Lung (tissue), 12 donors: ENCODE measurements around the gene MPLKIP. TPM values are rescaled to one million over a fixed set of nuclear protein-coding genes. Genes with fewer than 3 reads are reported as not detected.
"Not testable (repeated sequence)": the region's sequence is repeated elsewhere in the genome, so short reads cannot be mapped to it uniquely, and the experiment has no call there.

Experiments
- ATAC-seq: fragments of 200-7000 bp; cut with Tn5 transposase; one replicate; pipeline ENCODE4 v1.9.1; 2020; ENCODE audit warnings: moderate number of reproducible peaks; ENCODE audit not compliant: insufficient read depth, low FRiP score
- DNase-seq, 3 donors: peaks; one replicate each; pipeline ENCODE4 v3.0.0-alpha.2; 2013 to 2017
- H3K27ac ChIP-seq, 2 donors: one replicate each; pipeline ENCODE4 v1.5.1; 2013; ENCODE audit warnings: mild to moderate bottlenecking in 2 of 2, moderate library complexity in 2 of 2, control low read depth in 1 of 2, inconsistent platforms in 1 of 2, low read depth in 1 of 2, low read length in 1 of 2
- H3K27me3 ChIP-seq, 3 donors: one replicate each; pipeline ENCODE4 v1.5.1; 2013; ENCODE audit warnings: low read length in 2 of 3; ENCODE audit not compliant: control insufficient read depth in 3 of 3, insufficient read depth in 3 of 3
- H3K36me3 ChIP-seq, 4 donors: one replicate each; pipeline ENCODE4 v1.5.1; 2013; ENCODE audit warnings: low read length in 4 of 4, mild to moderate bottlenecking in 1 of 4, moderate library complexity in 1 of 4; ENCODE audit not compliant: control insufficient read depth in 4 of 4, insufficient read depth in 4 of 4
- H3K4me1 ChIP-seq, 5 donors: one replicate each; pipeline ENCODE4 v1.5.1; 2013; ENCODE audit warnings: low read length in 5 of 5, mild to moderate bottlenecking in 2 of 5, moderate library complexity in 1 of 5; ENCODE audit not compliant: control insufficient read depth in 5 of 5, insufficient read depth in 5 of 5
- H3K4me3 ChIP-seq: one replicate; pipeline ENCODE4 v1.5.1; 2013; ENCODE audit warnings: mild to moderate bottlenecking, control low read depth, moderate library complexity
- H3K9ac ChIP-seq, 2 donors: one replicate each; pipeline ENCODE4 v1.5.1; 2013; ENCODE audit warnings: low read length in 2 of 2, control low read depth in 1 of 2; ENCODE audit not compliant: insufficient read depth in 1 of 2
- H3K9me3 ChIP-seq, 4 donors: one replicate each; pipeline ENCODE4 v1.5.1; 2013; ENCODE audit warnings: low read length in 3 of 4, mild to moderate bottlenecking in 1 of 4, moderate library complexity in 1 of 4; ENCODE audit not compliant: control insufficient read depth in 4 of 4, insufficient read depth in 3 of 4
- WGBS, 2 donors: extraction: QIAGEN DNeasy Blood & Tissue Kit; methylation state at CpG; one replicate each; pipeline ENCODE4 v1.1.7; 2013; 5-methylcytosine and 5-hydroxymethylcytosine counted together
- polyA plus RNA-seq, 2 donors: library from polyadenylated mRNA; stranded (reverse); fragments of 200-250 nt; gene quantifications; one replicate each; pipeline ENCODE4 v1.2.1, GENCODE V29; 2013
- total RNA-seq, 2 donors: library from RNA; depleted of rRNA in 1 of 2; stranded (reverse); fragments of >200 nt in 1 of 2; gene quantifications; one replicate each; pipeline ENCODE4 v1.2.1, GENCODE V29; 2014 to 2021
- TF ChIP-seq, protein P1 (sequence below): IDR thresholded peaks from 2 replicates; pipeline ENCODE4 v1.5.1; 2012; ENCODE audit warnings: mild to moderate bottlenecking; ENCODE audit errors: control extremely low read depth, extremely low read depth
- donor health status: control.
- donor health status: control.
- donor health status: Bipolar disorder and iron deficiency.
- donor health status: healthy.
- donor health status: DM: yes; HTN: yes; CAD: no.

MPLKIP gene
- total and polyA plus RNA-seq, 4 donors = 26.3 to 39.3 (median 32.4) TPM

DNA sequence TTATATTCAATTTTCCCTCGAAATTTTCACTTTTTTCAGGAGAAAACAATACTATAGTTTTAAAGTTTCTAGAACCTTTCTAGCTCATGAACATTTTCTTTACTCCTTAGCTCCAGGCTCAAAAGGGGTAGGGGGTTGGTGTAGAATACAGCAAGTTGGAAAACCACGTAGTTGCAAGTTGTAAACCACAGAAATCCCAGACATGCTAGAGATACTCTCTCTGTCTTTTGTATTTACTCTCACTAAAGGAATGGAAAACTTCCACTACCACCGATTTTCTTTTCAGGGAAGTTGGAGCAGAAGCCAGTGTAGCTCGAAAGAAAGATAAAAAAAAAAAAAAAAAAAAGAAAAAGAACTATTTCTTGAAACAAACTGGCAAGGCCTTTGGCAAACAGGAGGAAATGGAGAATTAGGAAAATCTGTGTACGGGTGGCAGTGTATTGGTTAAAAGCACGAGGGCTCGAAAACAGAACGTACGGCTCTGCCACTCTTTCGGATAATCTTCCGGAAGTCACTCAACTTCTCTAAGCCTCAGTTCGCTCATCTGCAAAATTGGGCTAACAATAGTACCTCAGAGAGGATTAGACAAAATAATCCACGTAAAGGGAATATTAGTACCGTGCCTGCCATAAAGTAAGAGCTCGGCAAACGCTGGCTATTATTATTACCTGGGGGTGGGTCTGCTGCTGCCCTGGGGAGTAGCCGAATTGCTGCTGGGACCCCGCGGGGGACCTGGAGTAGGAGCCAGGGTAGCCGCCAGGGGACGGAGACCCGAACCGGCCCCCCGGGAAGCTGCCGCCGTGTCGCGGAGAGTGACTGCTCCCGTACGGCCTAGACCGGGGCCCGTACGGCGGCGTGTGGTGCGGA lies 628 bp downstream of the MPLKIP start:
- peaks cover 0 to 2% (median 0%) of the 10 kb centered on the region in 4 donors for H3K36me3 ChIP-seq
- no peaks in the 10 kb centered on the region for H3K9me3 ChIP-seq
- WGBS, 2 donors = 1 to 2% methylated on average over 30 to 36 of the region's 36 CpGs
- peak overlapping the region; percentile 89 to 93 for H3K27ac ChIP-seq
- DNase-seq (peak in 1 of 3 donors; percentile 25), ATAC-seq (peak; percentile 65)
- TF ChIP-seq, protein P1, sequence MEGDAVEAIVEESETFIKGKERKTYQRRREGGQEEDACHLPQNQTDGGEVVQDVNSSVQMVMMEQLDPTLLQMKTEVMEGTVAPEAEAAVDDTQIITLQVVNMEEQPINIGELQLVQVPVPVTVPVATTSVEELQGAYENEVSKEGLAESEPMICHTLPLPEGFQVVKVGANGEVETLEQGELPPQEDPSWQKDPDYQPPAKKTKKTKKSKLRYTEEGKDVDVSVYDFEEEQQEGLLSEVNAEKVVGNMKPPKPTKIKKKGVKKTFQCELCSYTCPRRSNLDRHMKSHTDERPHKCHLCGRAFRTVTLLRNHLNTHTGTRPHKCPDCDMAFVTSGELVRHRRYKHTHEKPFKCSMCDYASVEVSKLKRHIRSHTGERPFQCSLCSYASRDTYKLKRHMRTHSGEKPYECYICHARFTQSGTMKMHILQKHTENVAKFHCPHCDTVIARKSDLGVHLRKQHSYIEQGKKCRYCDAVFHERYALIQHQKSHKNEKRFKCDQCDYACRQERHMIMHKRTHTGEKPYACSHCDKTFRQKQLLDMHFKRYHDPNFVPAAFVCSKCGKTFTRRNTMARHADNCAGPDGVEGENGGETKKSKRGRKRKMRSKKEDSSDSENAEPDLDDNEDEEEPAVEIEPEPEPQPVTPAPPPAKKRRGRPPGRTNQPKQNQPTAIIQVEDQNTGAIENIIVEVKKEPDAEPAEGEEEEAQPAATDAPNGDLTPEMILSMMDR = no peak
- H3K27me3 ChIP-seq = no peaks in the 10 kb centered on the region
- H3K9ac ChIP-seq = peak overlapping the region; percentile 91 to 92
- H3K4me3 ChIP-seq = peak overlapping the region; percentile 97
- H3K4me1 ChIP-seq = peaks cover 0 to 9% (median 5%) of the 10 kb centered on the region in 5 donors

DNA sequence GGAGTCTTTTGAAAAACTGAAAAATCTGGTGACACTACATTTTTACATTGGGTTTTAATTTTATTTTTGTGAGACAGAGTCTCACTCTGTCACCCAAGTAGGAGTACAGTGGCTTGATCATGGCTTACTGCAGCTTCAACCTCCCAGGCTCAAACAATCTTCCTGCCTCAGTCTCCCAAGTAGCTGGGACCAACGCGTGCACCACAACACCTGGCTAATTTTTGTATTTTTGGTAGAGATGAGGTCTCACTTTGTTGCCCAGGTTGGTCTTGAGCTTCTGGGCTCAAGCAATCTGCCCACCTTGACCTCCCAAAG lies 11.5 kb downstream of the MPLKIP start:
- H3K4me3 ChIP-seq = no peak overlapping the region
- ATAC-seq (no peak), DNase-seq (no peak)
- H3K4me1 ChIP-seq = peaks cover 0 to 1% (median 0%) of the 10 kb centered on the region in 5 donors
- H3K36me3 ChIP-seq = peaks cover 0 to 2% (median 0%) of the 10 kb centered on the region in 4 donors
- no peak overlapping the region for H3K27ac ChIP-seq
- TF ChIP-seq, protein P1 = no peak
- no peaks in the 10 kb centered on the region for H3K27me3 ChIP-seq
- H3K9me3 ChIP-seq = no peaks in the 10 kb centered on the region
- no peak overlapping the region for H3K9ac ChIP-seq
- WGBS, 2 donors = 98 to 100% methylated on average over 2 of the region's 2 CpGs

DNA sequence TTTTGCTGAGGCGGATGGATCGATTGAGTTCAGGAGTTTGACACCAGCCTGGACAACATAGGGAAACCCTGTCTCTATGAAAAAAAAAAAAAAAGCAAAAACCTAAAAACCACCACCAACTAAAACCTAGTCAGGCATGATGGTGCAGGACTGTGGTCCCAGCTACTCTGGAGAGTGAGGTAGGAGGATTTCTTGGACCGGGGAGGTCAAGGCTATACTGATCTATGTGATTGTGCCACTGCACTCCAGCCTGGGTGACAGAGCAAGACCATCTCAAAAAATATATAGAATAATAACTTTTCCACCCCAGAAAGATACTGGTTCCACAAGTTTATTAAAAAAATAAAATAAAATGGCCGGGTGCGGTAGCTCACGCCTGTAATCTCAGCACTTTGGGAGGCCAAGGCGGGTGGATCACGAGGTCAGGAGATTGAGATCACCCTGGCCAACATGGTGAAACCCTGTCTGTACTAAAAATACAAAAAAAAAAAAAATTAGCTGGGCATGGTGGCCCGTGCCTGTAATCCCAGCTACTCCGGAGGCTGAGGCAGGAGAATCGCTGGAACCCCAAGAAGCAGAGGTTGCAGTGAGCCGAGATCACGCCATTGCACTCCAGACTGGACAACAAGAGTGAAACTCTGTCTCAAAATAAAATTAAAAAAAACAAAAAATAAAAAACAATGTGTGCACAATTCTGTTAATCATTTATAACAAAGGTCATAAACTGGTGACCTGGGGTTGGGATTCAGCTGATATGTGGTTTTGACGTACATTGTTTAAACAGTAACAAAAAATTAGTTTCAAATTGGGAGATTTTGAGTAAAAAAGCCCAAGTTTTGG lies 12.1 kb downstream of the MPLKIP start:
- H3K27me3 ChIP-seq, H3K4me3 ChIP-seq, H3K27ac ChIP-seq, H3K4me1 ChIP-seq, H3K9ac ChIP-seq, DNase-seq, ATAC-seq, H3K36me3 ChIP-seq, H3K9me3 ChIP-seq: not testable (repeated sequence)
- WGBS, 2 donors = 97% methylated on average over 14 of the region's 14 CpGs

DNA sequence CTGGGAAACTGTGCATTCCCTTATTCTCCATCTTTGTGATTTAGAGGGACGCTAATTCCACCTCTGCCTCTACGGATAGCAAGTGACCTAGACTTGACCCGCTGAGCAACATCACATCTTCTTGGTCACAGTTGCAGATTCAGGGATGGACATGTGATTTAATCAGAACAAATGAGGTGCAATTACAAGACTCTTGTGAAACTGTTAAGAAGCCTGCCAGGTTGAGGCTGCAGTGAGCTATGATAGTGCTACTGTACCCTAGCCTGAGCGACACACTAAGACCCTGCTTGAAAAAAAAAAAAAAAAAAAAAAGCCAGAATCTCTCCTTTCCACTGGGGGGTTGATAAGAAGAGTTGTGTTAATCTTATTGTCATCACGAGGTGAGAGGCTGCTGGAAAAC lies 14.4 kb downstream of the MPLKIP start:
- Histone ChIP-seq H3K4me1 (peaks cover 0 to 1% (median 0%) of the 10 kb centered on the region in 5 donors), H3K4me3 (no peak overlapping the region), H3K27ac (no peak overlapping the region), H3K9me3 (no peaks in the 10 kb centered on the region), H3K36me3 (no peaks in the 10 kb centered on the region), H3K27me3 (no peaks in the 10 kb centered on the region), H3K9ac (no peak overlapping the region)
- 84 to 89% methylated on average over 5 of the region's 5 CpGs for WGBS, 2 donors
- DNase-seq (peak in 1 of 3 donors; percentile 2), ATAC-seq (no peak)
- TF ChIP-seq, protein P1 = no peak

DNA sequence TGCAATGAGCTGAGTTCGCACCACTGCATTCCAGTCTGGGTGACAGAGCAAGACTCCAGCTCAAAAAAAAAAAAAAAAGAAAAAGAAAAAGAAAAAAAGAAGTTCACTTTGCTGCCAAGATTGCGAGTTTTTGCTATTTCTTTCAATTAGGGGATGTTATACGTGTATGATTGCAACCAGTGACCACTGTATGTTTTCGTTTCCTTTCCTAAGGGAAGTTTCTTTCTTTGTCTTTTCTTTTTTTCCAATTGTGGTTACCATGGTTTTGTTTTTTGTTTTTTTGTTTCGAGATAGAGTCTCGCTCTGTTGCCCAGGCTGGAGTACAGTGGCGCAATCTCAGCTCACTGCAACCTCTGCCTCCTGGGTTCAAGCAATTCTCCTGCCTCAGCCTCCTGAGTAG lies 16.2 kb downstream of the MPLKIP start:
- not testable (repeated sequence) for DNase-seq, H3K36me3 ChIP-seq, H3K27me3 ChIP-seq, H3K9ac ChIP-seq, H3K9me3 ChIP-seq, H3K4me3 ChIP-seq, ATAC-seq, H3K27ac ChIP-seq, H3K4me1 ChIP-seq
- WGBS, 2 donors = 72 to 80% methylated on average over 7 of the region's 7 CpGs

DNA sequence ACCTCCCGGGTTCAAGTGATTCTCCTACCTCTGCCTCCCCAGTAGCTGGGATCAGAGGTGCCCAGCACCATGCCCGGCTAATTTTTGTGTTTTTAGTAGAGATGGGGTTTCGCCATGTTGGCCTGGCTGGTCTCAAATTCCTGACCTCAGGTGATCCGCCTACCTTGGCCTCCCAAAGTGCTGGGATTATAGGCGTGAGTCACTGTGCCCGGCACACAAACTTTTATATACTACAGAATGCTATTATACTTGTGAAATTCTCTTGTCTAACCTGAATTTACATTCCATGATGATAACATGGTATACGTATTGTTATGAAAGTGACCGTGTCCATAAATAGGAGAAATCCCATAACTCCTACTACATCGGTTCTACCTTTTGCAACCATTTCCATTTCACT lies 17.2 kb downstream of the MPLKIP start:
- 93 to 95% methylated on average over 9 of the region's 9 CpGs for WGBS, 2 donors
- ATAC-seq = not testable (repeated sequence)

More for the DNA sequence above, 17.2 kb downstream of the MPLKIP start:
- not testable (repeated sequence) for H3K4me1 ChIP-seq, DNase-seq, H3K36me3 ChIP-seq, H3K4me3 ChIP-seq, H3K9ac ChIP-seq, H3K27ac ChIP-seq, H3K9me3 ChIP-seq, H3K27me3 ChIP-seq
